HG02588 (cell line): ENCODE results near the gene TXNRD1.
A peak's percentile ranks its signal among the peaks of the same experiment; 100 is the strongest.

ENCODE experiments used
- ATAC-seq: cut with Tn5 transposase; IDR thresholded peaks from one replicate; pipeline ENCODE4 v1.9.1; 2021; ENCODE audit warnings: mild to moderate bottlenecking, moderate library complexity; ENCODE audit not compliant: unreplicated experiment

The TXNRD1 gene

DNA sequence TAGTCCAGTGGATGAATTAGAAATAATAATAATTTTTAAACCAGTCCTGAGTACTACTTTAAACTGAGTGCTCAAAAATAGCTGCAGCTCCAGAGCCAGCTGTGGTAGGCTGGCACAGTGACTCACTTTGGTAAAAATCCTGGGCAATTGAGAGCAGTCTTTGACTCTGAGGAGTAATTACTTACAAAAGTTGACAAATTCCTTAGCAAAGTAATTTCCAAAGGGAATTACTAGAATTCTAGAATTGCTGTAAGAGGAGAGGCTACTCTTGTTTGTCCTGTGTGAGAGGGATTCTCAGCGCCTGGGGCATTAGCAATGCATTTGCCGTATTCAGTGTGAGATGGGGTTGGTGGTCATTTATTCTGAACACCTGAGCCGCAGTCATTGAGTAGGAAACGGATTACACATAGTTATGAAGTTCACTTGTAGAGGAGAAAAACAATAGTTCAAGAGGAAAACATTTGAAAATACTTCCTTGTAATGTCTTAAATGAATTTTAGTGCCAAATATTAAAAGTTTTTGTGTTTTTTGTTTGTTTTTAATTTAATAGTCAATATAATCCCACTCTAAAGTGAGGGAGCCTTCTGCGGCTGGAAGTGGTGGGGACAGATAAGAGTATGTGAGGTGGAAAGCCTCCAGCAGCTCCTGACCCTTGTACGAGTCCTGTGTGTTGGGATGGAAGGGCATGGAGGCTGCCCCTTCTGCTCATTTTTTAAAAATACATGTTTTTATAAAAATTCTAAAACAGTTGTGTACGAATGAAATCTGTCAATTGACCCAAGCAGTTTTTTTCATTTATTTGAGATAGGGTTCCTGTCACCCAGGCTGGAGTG, 129.9 kb downstream of the TXNRD1 start:
- no peak for ATAC-seq

DNA sequence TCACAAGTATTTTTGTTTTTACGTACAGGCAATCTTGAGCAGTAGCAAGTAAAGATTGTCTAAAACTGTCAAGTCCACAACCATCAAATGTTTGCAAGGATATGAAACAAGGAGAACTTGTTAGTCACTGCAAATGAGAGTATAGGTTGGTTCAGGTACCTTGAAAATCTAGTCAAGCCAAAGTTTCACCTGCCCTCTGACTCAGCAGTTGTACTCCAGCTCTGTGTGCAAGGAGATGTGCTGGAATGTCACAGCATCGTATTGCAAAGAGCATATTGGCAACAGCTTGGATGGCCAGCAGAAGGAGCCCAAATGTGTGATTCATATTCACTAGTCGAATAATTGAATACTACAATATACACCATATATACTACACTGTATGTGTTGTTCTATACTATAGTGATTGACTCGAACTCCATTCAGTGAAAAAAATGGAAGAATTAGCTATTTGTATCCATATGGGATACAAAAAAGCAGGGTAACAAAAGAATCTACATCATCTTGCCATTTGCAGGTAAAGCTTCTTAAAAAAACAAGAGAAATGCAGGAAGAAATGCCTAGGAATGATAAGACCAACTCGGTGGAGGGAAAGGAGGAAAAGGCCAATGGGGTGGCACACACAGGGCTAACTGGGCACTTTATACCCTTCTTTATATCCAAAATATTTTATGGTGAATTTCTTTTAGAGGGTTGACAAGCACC, 131.9 kb downstream of the TXNRD1 start:
- ATAC-seq, result no peak

DNA sequence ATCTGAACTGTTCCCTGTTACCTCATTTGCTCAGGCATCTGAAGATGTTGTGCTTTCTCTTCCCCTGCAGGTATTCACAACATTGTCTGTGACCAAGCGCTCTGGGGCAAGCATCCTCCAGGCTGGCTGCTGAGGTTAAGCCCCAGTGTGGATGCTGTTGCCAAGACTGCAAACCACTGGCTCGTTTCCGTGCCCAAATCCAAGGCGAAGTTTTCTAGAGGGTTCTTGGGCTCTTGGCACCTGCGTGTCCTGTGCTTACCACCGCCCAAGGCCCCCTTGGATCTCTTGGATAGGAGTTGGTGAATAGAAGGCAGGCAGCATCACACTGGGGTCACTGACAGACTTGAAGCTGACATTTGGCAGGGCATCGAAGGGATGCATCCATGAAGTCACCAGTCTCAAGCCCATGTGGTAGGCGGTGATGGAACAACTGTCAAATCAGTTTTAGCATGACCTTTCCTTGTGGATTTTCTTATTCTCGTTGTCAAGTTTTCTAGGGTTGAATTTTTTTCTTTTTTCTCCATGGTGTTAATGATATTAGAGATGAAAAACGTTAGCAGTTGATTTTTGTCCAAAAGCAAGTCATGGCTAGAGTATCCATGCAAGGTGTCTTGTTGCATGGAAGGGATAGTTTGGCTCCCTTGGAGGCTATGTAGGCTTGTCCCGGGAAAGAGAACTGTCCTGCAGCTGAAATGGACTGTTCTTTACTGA, 132.9 kb downstream of the TXNRD1 start:
- ATAC-seq, result no peak

DNA sequence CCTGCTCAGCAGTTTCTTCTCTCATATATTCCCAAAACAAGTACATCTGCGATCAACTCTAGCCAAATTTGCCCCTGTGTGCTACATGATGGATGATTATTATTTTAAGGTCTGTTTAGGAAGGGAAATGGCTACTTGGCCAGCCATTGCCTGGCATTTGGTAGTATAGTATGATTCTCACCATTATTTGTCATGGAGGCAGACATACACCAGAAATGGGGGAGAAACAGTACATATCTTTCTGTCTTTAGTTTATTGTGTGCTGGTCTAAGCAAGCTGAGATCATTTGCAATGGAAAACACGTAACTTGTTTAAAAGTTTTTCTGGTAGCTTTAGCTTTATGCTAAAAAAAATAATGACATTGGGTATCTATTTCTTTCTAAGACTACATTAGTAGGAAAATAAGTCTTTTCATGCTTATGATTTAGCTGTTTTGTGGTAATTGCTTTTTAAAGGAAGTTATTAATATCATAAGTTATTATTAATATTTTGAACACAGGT, 133.5 kb downstream of the TXNRD1 start:
- no peak for ATAC-seq

- ATAC-seq, result no peak
Observed at GRCh38 chr12:104350211-104351056, 134.9 kb downstream of the TXNRD1 start.

GRCh38 chr12:104351057-104351983, 135.7 kb downstream of the TXNRD1 start:
- ATAC-seq, result no peak

GRCh38 chr12:104352106-104352713, 136.6 kb downstream of the TXNRD1 start:
- no peak for ATAC-seq

DNA sequence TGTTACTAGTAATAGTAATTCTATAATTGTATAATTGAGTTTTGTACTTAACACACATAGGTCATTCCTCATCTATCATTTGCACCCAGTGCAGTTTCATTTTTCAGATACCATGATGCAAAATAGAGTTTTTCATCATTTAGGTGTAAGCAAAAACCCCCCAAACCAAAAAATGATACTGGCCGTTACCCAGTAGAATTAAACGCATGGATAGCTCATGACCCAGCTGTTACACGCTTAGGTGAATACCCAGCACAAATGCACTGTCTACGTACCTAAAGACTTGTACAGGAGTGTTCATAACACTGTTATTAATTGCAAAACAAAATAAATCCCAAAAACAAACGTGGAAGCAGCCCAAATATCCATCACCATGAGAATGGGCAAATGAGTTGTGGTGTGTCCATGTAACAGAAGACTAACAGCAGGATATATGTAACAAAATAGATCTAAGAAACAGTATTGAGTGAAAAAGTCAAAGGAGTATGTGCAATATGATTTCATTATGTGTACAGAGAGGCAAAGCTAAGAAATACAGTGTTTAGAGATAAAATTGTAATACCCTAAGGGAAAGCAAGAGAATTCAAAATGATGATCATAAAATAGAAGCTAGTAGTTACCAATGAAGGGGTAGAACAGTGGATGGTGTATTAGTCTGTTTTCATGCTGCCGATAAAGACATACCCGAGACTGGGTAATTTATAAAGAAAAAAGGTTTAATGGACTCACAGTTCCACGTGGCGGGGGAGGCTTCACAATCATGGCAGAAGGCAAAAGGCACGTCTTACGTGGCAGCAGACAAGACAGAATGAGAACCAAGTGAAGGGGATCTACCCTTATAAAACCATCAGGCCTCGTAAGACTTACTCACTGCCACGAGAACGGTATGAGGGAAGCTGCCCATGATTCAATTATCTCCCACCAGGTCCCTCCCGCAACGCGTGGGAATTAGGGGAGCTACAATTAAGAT, 137.7 kb downstream of the TXNRD1 start:
- no peak for ATAC-seq

DNA sequence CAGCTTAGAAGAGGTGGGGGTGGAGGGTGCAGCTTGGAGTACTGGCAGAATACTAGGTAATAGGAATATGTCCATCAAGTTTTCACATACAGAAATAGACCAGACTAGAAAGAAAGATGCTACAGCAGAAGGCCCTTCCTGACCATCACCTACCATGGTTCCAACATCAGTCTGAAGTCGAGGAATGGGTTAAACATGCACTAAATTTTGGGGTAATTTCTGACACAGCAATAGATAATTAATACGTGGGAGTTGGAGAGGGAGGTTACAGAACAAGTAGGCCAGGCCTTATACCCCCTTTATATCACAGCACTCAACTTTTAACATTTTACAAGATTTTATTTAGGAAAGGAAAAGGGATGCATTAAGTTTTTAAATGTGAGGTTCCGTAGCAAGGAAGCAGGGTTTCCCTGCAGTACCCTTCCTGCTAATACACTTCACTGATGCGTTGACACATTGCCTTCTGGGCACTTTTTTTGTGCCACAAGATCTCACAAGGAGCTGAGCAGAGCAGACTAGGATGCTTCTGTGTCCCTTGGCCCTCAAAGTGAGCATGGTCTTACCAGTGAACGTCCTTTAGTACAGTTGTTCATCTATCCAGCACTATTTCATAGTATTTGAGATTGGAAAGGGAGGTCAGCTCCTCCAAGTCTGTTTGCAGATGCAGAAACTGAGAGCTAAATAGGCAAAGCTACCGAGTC, 138.7 kb downstream of the TXNRD1 start:
- no peak for ATAC-seq

DNA sequence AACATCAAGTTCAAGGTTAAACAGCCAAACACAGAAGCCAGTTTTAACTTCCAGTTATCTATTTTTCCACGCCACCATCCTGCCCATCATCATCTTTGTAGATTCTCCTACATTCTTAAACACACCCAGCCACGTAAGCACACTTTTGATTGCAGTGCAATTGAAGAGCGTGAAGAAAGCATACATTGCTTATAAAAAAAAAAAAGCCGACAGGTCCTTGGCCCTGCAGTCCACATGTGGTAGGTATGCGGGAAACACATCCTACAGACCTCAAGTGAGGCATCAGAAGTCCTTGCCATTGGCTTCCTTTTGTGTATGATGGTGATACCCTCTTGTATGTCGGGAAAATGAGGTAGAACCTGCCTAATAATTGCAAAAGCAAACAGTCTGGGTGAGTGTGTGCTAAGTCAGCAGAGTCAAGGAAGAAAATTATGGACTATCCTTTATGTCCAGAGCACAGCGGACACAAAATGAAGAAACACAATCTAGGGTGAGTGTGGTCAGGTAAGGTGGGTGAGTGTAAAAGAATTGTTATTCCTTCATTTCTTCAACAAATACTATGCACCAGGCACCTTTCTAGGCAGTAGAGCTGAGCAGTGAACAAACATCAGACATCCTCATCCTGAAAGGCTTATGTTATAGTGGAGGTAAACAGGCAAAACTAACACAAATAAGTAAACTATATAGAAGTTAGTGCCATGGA, 139.4 kb downstream of the TXNRD1 start:
- no peak for ATAC-seq

- ATAC-seq, result no peak
Observed at GRCh38 chr12:104355630-104356029, 140.1 kb downstream of the TXNRD1 start.

DNA sequence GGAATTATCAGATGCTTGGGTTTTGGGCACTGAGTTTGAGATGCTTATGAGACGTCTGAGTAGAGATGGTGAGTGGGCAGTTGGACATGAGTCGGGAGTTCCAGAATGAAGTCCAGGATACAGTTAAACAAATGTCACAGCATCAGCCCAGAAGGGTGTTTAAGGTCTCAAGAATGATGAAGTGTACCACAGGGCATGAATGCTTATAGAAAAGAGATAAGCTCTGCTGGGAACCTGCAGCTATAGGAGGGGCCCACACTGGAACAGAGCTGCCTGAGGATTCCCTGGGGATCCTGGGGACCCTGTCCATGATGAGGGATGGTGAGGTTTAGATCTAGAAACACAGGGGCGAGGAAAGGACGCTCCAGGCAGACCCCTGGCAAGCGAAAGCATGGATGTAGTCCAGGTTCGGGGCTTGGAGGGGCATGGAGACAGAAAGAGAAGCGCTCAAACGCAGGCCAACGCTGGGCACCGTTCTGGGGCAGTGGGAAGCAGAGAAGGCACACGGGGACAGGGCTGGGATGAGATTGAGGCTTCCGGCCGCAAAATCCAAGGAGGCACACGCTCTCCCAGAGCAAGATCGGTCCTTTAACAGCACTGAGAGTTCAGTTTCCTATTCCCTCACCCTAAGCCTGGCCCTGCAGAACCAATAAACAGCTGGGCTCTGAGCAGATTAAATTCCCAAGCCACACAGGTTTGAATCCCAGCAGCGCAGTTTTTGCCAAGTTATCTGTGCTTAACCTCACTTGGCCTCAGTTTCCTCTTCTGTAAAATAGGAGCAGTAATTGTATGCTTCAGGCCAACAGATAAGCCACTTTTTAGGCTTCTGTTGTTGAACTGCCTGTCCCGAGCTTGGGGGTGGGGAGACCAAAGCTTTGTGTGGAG, 140.9 kb downstream of the TXNRD1 start:
- no peak for ATAC-seq

DNA sequence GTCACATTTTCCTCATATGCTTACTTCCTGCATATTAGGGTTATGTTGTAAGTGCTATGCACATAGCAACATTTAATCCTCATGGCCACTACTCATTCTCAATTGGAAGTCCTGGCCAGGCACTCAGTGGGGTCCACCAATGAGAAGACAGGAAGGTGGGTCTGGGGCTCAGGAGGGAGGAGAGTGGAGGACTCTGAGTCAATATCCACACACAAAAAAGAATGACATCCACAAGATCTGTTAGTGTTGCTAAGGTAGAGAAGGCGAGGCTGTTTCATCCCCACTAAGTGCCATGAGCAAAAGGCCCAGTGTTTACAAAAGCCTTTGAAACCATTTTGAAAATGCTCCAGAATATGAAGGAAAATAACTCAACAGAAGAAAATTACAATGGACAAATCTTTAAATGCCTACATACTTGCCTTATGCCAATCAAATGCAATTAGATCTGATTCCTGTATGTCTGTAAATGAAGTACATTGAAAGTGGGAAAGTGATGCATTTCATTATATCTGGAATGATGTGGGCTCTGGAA, 141.9 kb downstream of the TXNRD1 start:
- ATAC-seq, result no peak

DNA sequence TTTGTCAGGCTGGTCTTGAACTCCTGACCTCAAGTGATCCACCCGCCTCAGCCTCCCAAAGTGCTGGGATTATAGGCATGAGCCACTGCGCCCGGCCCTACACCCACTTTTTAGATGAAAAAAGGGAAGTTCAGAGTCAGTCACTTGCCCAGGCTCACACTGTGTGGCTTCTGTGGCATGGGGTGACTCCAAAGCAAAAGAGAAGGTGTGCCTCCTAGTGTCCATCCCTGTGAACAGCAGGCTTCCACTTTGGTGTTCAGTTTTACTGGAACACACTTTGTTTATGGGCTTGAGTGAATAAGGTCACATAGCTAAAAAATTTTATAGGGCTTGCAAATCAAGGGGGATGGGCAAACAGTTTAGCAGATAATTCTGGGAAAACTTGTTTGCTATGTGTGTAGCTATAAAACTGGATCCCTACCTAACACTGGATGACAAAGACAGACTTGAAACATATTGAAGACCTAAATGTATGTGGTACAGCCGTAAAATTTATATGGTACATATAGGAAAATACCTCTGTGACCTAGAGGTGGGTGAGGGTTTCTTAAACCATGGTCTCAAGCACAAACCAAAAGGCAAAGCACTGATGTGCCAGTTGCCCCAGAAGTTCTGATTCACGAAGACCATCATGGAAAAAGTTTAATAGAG, 142.9 kb downstream of the TXNRD1 start:
- peak; percentile 74 for ATAC-seq

- ATAC-seq, result no peak
Observed at GRCh38 chr12:104359216-104359615, 143.6 kb downstream of the TXNRD1 start.
